Liver (tissue), 9 donors: ENCODE data around the gene SMYD2. TPM values are rescaled to one million over a fixed set of nuclear protein-coding genes. Genes with fewer than 3 reads are reported as not detected.

Experiments used
- DNase-seq: peaks from one replicate; pipeline ENCODE4 v3.0.0-alpha.2; 2017; ENCODE audit warnings: low spot score
- H3K27ac ChIP-seq, 2 donors: one replicate each; pipeline ENCODE4 v1.7.0; 2013; ENCODE audit warnings: inconsistent platforms in 2 of 2, low read length in 2 of 2, control low read depth in 1 of 2, low read depth in 1 of 2, mild to moderate bottlenecking in 1 of 2
- H3K27me3 ChIP-seq, 4 donors: one replicate each; pipeline versions ENCODE4 v1.6.1 to v1.7.0; 2013; ENCODE audit warnings: low read length in 3 of 4, inconsistent platforms in 1 of 4, mild to moderate bottlenecking in 1 of 4, moderate library complexity in 1 of 4; ENCODE audit not compliant: control insufficient read depth in 4 of 4, insufficient read depth in 4 of 4
- H3K36me3 ChIP-seq, 4 donors: one replicate each; pipeline versions ENCODE4 v1.6.1 to v1.7.0; 2013; ENCODE audit warnings: low read length in 3 of 4, mild to moderate bottlenecking in 3 of 4, low read depth in 1 of 4, moderate library complexity in 1 of 4; ENCODE audit not compliant: control insufficient read depth in 4 of 4, insufficient read depth in 3 of 4
- H3K4me1 ChIP-seq, 4 donors: one replicate each; pipeline versions ENCODE4 v1.6.1 to v1.7.0; 2013; ENCODE audit warnings: low read length in 3 of 4, mild to moderate bottlenecking in 3 of 4, moderate library complexity in 1 of 4; ENCODE audit not compliant: control insufficient read depth in 4 of 4, insufficient read depth in 4 of 4
- H3K4me3 ChIP-seq, 3 donors: one replicate each; pipeline versions ENCODE4 v1.6.1 to v1.7.0; 2013; ENCODE audit warnings: low read length in 3 of 3, control low read depth in 1 of 3, low read depth in 1 of 3, mild to moderate bottlenecking in 1 of 3
- H3K9ac ChIP-seq, 2 donors: one replicate each; pipeline ENCODE4 v1.7.0; 2013; ENCODE audit warnings: low read length in 2 of 2, mild to moderate bottlenecking in 2 of 2, moderate library complexity in 2 of 2, control low read depth in 1 of 2, low read depth in 1 of 2
- H3K9me3 ChIP-seq, 4 donors: one replicate each; pipeline versions ENCODE4 v1.6.1 to v1.7.0; 2013; ENCODE audit warnings: low read length in 3 of 4; ENCODE audit not compliant: control insufficient read depth in 4 of 4
- ATF3 ChIP-seq: IDR thresholded peaks from 2 replicates; pipeline ENCODE4 v1.6.1; 2016; ENCODE audit warnings: antibody characterized with exemption
- CTCF ChIP-seq: fragments of 150-350 bp; IDR thresholded peaks from 2 replicates; pipeline ENCODE4 v1.5.1; 2017; ENCODE audit warnings: improper control_type of control experiment, low read depth, low read length; ENCODE audit not compliant: missing input control
- EGR1 ChIP-seq, 2 donors: IDR thresholded peaks; 2 replicates each; pipeline ENCODE4 v1.6.1; 2016 to 2018; ENCODE audit warnings: antibody characterized with exemption in 2 of 2, low read depth in 2 of 2
- FOXA1 ChIP-seq: IDR thresholded peaks from 2 replicates; pipeline ENCODE4 v1.6.1; 2016; ENCODE audit warnings: antibody characterized with exemption
- FOXA2 ChIP-seq: IDR thresholded peaks from 2 replicates; pipeline ENCODE4 v1.6.1; 2016; ENCODE audit warnings: antibody characterized with exemption
- GABPA ChIP-seq, 2 donors: IDR thresholded peaks in 1 of 2; conservative IDR thresholded peaks in 1 of 2; 2 replicates each; pipeline ENCODE4 v1.6.1; 2016; ENCODE audit warnings: antibody characterized with exemption in 2 of 2, mild to moderate bottlenecking in 1 of 2, moderate library complexity in 1 of 2
- HNF4A ChIP-seq, 2 donors: conservative IDR thresholded peaks; 2 replicates each; pipeline ENCODE4 v1.6.1; 2016; ENCODE audit warnings: antibody characterized with exemption in 2 of 2, mild to moderate bottlenecking in 2 of 2
- HNF4G ChIP-seq: IDR thresholded peaks from 2 replicates; pipeline ENCODE4 v1.6.1; 2016; ENCODE audit warnings: antibody characterized with exemption
- JUND ChIP-seq, 2 donors: IDR thresholded peaks; 2 replicates each; pipeline ENCODE4 v1.6.1; 2016; ENCODE audit warnings: antibody characterized with exemption in 2 of 2
- MAX ChIP-seq: IDR thresholded peaks from 2 replicates; pipeline ENCODE4 v1.6.1; 2016; ENCODE audit warnings: antibody characterized with exemption
- NR2F2 ChIP-seq: IDR thresholded peaks from 2 replicates; pipeline ENCODE4 v1.6.1; 2016; ENCODE audit warnings: antibody characterized with exemption
- RAD21 ChIP-seq, 2 donors: IDR thresholded peaks; 2 replicates each; pipeline ENCODE4 v1.6.1; 2016; ENCODE audit warnings: antibody characterized with exemption in 2 of 2, mild to moderate bottlenecking in 2 of 2
- RXRA ChIP-seq, 2 donors: IDR thresholded peaks; 2 replicates each; pipeline ENCODE4 v1.6.1; 2017 to 2018; ENCODE audit warnings: antibody characterized with exemption in 2 of 2, mild to moderate bottlenecking in 1 of 2
- SP1 ChIP-seq: IDR thresholded peaks from 2 replicates; pipeline ENCODE4 v1.6.1; 2018; ENCODE audit warnings: antibody characterized with exemption, mild to moderate bottlenecking
- TAF1 ChIP-seq: conservative IDR thresholded peaks from 2 replicates; pipeline ENCODE4 v1.6.1; 2016; ENCODE audit warnings: antibody characterized with exemption, mild to moderate bottlenecking
- YY1 ChIP-seq: IDR thresholded peaks from 2 replicates; pipeline ENCODE4 v1.6.1; 2016; ENCODE audit warnings: antibody characterized with exemption, mild to moderate bottlenecking
- ZBTB33 ChIP-seq: IDR thresholded peaks from 2 replicates; pipeline ENCODE4 v1.6.1; 2016; ENCODE audit warnings: antibody characterized with exemption
- WGBS: extraction: QIAGEN DNeasy Blood & Tissue Kit; methylation state at CpG from one replicate; pipeline ENCODE4 v1.1.7; 2013; 5-methylcytosine and 5-hydroxymethylcytosine counted together
- polyA plus RNA-seq, 2 donors: library from polyadenylated mRNA; stranded (reverse) in 1 of 2; unstranded in 1 of 2; fragments of 200-250 nt in 1 of 2; fragments of >200 nt in 1 of 2; fragmentation: Nextera tagmentation in 1 of 2; extraction: Ambion mirVana in 1 of 2; gene quantifications; one replicate each; pipeline versions ENCODE4 v1.2.1 to v1.2.3, GENCODE V29; 2013 to 2015
- total RNA-seq, 2 donors: library from RNA; depleted of rRNA; stranded (reverse); fragments of >200 nt; gene quantifications; one replicate each; pipeline ENCODE4 v1.2.3, GENCODE V29; 2014
- donor health status: healthy.
- donor health status: healthy.
- donor health status: healthy.
- donor health status: healthy.
- donor health status: healthy.

The SMYD2 gene
- total and polyA plus RNA-seq, 4 donors = 11.9 to 20.2 (median 17.2) TPM

- no peak overlapping the region for H3K27ac ChIP-seq
- DNase-seq = no peak
- H3K36me3 ChIP-seq = no peaks in the 10 kb centered on the region
- 83% methylated on average over 9 of the region's 9 CpGs for WGBS
- H3K4me1 ChIP-seq = peaks cover 0 to 24% (median 14%) of the 10 kb centered on the region in 4 donors
- H3K27me3 ChIP-seq = no peaks in the 10 kb centered on the region
- no peaks in the 10 kb centered on the region for H3K9me3 ChIP-seq
- no peak overlapping the region for H3K9ac ChIP-seq
- TF ChIP-seq SP1 = no peak
- no peak for TF ChIP-seq RXRA (IDR thresholded peaks at IDR 0.05)
- no peak for TF ChIP-seq GABPA (IDR thresholded peaks at IDR 0.05 in 1 of 2, conservative IDR thresholded peaks at IDR 0.05 in 1 of 2)
- no peak for TF ChIP-seq RAD21 (IDR thresholded peaks at IDR 0.05)
- no peak for TF ChIP-seq EGR1 (IDR thresholded peaks at IDR 0.05; ENCODE audit: low read depth in 2 of 2)
- no peak for TF ChIP-seq FOXA1
- TF ChIP-seq ATF3 = no peak
- no peak for TF ChIP-seq MAX
- H3K4me3 ChIP-seq = no peak overlapping the region
These were observed 1.8 kb downstream of the SMYD2 start for GRCh38 chr1:214282630-214283242.

- WGBS = 87% methylated on average over 7 of the region's 7 CpGs
- no peaks in the 10 kb centered on the region for H3K27me3 ChIP-seq
- no peak overlapping the region for H3K9ac ChIP-seq
- H3K4me3 ChIP-seq = no peak overlapping the region
- TF ChIP-seq MAX = no peak
- no peak for TF ChIP-seq FOXA2
- no peak for TF ChIP-seq HNF4G
- H3K36me3 ChIP-seq = no peaks in the 10 kb centered on the region
- peaks cover 0 to 21% (median 10%) of the 10 kb centered on the region in 4 donors for H3K4me1 ChIP-seq
- no peak for DNase-seq
- H3K9me3 ChIP-seq = no peaks in the 10 kb centered on the region
- H3K27ac ChIP-seq = no peak overlapping the region
These were observed 4.9 kb downstream of the SMYD2 start for GRCh38 chr1:214285610-214286440.

- Histone ChIP-seq H3K9me3 (no peaks in the 10 kb centered on the region), H3K27me3 (no peaks in the 10 kb centered on the region), H3K4me1 (peaks cover 0 to 11% (median 5%) of the 10 kb centered on the region in 4 donors), H3K36me3 (no peaks in the 10 kb centered on the region), H3K27ac (no peak overlapping the region), H3K9ac (no peak overlapping the region), H3K4me3 (no peak overlapping the region)
- no peak for DNase-seq
- 87% methylated on average over 6 of the region's 6 CpGs for WGBS
- no peak for TF ChIP-seq ATF3
- no peak for TF ChIP-seq EGR1 (IDR thresholded peaks at IDR 0.05; ENCODE audit: low read depth in 2 of 2)
- no peak for TF ChIP-seq FOXA1
- no peak for TF ChIP-seq HNF4G
- TF ChIP-seq GABPA (IDR thresholded peaks at IDR 0.05 in 1 of 2, conservative IDR thresholded peaks at IDR 0.05 in 1 of 2) = no peak
- no peak for TF ChIP-seq FOXA2
- no peak for TF ChIP-seq ZBTB33
- TF ChIP-seq TAF1 = no peak
- TF ChIP-seq RAD21 (IDR thresholded peaks at IDR 0.05) = no peak
- no peak for TF ChIP-seq CTCF
- no peak for TF ChIP-seq HNF4A (conservative IDR thresholded peaks at IDR 0.05)
- no peak for TF ChIP-seq NR2F2
- TF ChIP-seq YY1 = no peak
- no peak for TF ChIP-seq SP1
- TF ChIP-seq JUND (IDR thresholded peaks at IDR 0.05) = no peak
These were observed 6.9 kb downstream of the SMYD2 start for GRCh38 chr1:214287884-214288283.
